NCI-H187 (cell line): Measurements from ENCODE around the gene SLC6A7.
"Not testable (repeated sequence)": the region's sequence is repeated elsewhere in the genome, so short reads cannot be mapped to it uniquely, and the experiment has no call there.

ENCODE experiments used
- DNase-seq, 2 experiments: peaks; one replicate each; lab custom pipeline; 2025; lab: John Stamatoyannopoulos, UW

Gene SLC6A7

DNA sequence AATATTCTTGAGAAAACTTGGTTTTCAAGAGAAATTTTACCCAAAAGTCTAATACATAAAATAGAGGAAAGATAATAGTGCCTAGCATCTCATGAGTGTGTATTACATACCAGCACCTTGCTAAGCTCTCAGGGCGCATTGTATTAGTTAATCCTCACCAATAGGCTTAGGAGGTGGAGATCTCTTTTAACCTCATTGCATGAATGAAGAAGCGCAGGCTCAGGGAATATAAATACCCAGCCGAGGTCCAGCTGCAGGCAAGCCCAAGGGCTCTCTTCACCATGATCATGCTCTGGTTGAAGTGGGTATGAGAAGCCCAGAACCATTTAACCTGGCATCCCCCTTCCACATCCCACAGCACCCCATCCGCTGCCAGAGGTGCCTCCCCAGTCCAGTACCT, 53.7 kb downstream of the SLC6A7 start:
- no peak for DNase-seq

GRCh38 chr5:150244209-150244608, 54.3 kb downstream of the SLC6A7 start:
- no peak for DNase-seq

DNA sequence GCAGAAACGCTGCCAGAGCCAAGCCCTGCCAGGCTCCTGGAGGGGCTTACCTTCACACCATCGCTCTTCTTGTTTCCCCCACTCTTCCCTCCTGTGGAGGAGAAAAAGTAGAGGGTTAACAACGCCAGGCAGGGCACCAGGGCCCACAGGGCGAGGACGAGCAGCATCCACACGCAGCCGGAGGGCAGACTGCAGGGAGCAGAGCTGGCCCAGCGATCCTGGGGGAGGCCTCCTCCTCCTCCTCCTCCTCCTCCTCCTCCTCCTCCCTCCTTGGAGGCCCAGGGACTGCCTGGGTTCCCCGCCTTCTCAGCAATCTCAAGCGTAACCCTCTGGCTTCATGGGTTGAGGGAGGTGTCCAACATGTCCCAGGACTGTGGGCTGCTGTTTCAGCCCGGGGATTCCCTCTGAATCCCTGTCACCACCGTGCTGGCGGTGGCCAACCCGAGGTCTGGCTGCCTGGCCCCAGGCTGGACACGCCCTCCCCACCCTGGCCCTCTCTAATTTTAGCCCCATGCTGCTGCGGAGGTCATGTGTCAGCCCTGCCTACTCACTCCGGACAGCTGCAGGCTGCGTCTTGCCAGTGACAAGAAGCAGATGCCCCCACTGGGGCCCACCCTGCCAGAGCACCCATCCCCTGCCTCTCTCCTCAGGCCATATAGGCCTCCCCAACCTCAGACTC, 55.4 kb downstream of the SLC6A7 start:
- DNase-seq: no peak

DNA sequence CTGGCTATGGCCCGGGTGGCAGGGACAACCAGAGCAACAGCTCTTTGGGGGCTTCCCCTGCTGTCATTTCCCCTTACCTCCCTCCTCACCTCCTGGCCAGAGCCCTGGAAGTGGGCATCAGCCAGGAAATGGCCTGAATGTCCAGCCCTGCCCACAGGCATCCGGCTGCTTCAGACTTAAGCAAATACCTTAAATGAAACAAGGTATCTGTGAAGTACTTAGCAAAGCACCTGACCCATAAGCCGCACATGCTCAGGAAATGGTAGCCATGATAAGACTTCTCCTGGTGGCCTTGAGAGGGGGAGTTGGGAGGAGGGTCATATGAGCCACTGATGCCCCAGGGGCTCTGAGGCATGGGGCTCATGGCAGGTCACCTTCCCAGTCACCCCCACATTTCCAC, 55.9 kb downstream of the SLC6A7 start:
- DNase-seq: no peak

- no peak for DNase-seq
Observed at GRCh38 chr5:150246429-150246828, 56.6 kb downstream of the SLC6A7 start.

GRCh38 chr5:150246835-150247234, 57.0 kb downstream of the SLC6A7 start:
- no peak for DNase-seq

DNA sequence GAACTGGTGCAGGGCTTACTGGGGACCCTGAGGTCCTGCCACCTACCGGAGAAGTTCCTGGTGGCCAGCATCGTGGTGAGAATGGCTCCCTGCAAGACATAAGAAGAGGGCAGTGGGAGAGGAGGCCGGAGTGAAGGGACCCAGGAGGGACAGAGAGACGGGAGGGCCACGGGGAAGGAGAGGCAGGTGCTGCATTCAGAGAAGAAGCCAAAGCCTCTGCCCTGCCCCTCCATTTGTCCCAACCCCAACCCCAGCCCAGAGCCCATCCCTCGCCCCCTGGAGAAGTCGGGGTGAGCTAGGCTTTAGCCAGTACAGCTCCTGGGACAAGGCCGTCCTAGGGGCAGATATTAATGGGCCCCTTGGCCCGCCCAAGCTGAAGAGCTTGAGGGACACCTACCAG, 57.9 kb downstream of the SLC6A7 start:
- no peak for DNase-seq

DNA sequence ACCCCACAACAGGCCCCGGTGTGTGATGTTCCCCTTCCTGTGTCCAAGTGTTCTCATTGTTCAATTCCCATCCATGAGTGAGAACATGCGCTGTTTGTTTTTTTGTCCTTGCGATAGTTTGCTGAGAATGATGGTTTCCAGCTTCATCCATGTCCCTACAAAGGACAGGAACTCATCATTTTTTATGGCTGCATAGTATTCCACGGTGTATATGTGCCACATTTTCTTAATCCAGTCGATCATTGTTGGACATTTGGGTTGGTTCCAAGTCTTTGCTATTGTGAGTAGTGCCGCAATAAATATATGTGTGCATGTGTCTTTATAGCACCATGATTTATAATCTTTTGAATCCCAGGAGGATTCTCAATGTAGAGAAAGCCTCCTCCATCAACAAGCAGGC, 58.6 kb downstream of the SLC6A7 start:
- not testable (repeated sequence) for DNase-seq

- no peak for DNase-seq
Observed at GRCh38 chr5:150248946-150249345, 59.1 kb downstream of the SLC6A7 start.

- no peak for DNase-seq
Observed at GRCh38 chr5:150249744-150250143, 59.9 kb downstream of the SLC6A7 start.

DNA sequence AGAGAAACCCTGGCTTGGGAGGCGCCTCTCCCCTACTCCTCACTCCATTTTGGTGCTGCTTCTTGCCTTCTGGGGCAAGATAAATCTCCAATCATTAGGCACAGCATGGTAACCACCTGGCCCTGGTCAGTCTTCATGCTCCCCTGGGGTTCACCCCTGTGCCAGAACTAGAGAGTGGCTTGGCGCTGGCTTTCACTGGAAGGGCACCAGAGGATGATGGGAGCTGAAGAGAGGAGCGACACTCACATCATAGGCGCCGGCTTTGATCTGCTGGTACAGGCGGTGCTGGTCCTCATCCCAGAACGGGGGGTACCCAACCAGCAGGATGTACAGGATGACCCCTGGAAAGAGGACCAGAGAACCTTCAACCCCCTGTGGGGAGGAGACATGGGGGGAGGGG, 61.6 kb downstream of the SLC6A7 start:
- DNase-seq: no peak

- DNase-seq: no peak
Observed at GRCh38 chr5:150252489-150252888, 62.6 kb downstream of the SLC6A7 start.

- no peak for DNase-seq
Observed at GRCh38 chr5:150253416-150254208, 63.8 kb downstream of the SLC6A7 start.

DNA sequence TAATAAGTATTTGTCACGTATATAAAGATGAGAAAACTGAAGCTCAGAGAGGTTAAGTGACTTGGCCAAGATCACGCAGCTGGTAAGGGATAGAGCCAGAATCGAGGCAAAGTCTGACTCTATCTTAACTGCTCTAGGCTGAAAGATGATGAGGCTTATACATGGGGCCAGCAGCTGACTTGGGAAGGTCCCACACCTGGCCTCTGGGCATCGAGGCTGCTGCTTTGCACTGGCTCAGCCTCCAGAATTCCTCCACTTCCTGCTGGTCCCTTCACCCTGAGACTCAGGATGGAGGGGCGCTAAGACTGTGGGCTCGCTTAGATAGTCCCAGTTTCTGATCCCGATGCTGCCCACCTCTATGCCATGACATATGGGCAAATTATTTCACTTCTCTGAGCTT, 64.5 kb downstream of the SLC6A7 start:
- DNase-seq: no peak

DNA sequence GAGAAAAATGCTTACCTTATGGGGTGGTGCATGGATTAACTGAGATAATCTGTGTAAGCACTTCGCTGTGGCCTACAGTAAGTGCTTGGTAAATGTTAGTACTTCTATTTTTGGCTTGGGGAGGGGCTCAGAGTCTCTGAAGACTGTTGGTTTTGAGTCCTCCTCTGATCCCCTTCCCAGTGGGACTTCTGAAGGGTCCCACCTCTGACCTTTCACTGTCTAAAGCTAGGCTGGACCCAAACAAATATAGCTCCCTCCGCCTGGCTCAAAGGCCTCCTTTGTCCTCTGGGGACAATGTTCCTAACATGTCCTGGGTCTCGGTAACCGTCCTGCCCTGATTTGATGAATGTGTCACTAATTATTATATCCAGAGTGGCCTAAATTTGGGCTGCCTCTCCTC, 64.9 kb downstream of the SLC6A7 start:
- DNase-seq: no peak

DNA sequence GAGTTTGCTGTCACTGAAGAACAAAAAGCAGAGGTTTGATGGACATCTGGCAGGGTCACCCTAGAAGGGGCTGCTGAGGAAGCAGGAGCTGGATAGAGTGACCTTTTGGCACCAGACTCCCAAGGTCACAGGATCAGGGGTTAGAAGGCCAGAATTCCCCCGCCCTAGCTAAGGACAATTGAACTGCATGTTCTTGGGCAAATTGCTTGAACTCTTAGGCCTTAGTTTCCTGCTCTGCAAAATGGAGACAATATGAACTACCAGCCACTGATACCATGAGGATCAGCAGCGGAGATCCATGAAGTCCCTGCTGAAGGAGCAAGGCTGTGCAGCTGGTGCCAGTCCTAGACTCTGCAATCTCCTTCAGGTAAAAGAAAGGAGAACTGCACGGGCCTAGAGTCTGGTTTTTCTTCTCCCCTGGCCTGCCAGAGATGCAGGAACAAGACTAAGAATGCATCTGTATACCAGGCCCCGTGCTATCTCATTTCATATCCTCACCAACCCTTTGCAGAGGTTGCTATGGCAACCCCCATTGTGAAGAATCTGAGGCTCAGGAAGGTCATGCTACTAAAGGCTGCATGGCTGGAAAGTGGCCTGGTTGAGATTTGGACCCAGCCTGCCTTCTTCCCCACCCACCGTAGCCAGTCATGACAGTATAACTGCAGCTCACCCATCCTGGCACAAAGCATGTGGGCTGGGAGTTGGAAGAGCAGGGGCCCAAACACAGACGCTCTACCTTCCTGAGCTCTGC, 66.0 kb downstream of the SLC6A7 start:
- no peak for DNase-seq

DNA sequence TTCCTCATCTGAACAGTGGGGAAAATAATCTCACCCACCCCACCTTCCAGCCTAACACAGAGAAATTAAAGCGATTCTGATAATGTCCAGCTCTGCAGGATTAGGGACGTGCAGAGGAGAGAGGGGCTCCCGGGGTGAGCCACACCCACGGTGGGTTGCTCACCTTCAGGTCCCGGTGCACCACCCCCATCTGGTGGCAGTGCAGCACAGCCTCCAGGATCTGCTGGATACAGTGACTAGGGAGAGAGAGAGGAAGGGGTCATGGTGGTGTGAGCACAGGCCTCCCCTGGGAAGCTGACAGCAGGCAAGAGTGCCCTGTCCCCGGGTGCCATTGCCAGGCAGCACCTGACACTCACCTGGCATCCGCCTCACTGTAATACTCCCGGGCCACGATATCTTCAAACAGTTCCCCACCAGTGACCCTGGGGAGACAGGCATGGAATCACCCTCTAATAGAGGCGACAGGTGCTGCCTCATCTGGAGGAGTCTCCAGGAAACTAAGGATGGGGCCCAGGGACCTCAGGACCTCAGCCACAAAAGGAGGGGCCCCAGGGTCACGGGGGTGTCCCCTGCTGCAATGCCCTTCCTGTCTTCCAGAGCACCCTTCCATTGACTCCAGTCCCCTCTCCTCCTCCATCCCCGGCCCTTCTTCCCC, 66.7 kb downstream of the SLC6A7 start:
- no peak for DNase-seq

GRCh38 chr5:150257424-150257823, 67.6 kb downstream of the SLC6A7 start:
- no peak for DNase-seq

DNA sequence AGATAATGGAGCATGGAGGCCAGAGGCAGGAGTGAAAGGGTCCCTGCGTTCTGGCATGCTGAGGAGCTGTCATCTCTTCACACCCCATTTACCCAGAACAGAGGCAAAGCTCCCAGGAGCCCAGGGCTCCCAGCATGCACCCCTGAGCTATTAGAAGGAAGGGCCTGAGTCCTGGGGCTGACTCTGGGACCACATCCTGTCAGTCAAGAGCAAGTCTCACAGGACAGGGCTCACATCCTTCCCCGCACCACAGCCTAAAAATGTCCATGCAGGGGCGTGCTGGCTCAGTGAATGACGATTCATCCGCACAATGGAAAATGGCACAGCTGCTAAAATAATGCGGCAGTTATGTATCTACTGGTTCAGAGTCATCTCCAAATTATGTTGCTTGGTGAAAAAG, 68.3 kb downstream of the SLC6A7 start:
- no peak for DNase-seq
